AG04450 (cell line): Measurements from ENCODE around the gene CWF19L1. TPM values are rescaled to one million over a fixed set of nuclear protein-coding genes. Genes with fewer than 3 reads are reported as not detected.
"Not testable (repeated sequence)": the region's sequence is repeated elsewhere in the genome, so short reads cannot be mapped to it uniquely, and the experiment has no call there.

Experiments
- CTCF ChIA-PET: fragments of 300-600, 350-600 bp; formaldehyde crosslinking; extraction: SDS; loops from one replicate; lab custom pipeline; 2022; ENCODE audit warnings: antibody characterized with exemption, inconsistent platforms; lab: Charles Lee
- POLR2A ChIA-PET: fragments of 350-600 bp; formaldehyde crosslinking; extraction: SDS; loops from one replicate; lab custom pipeline; 2021; ENCODE audit warnings: antibody characterized with exemption, inconsistent platforms; lab: Yijun Ruan, JAX
- DNase-seq: peaks from one replicate; pipeline ENCODE4 v3.0.0-alpha.2; 2011; ENCODE audit warnings: low read depth, low spot score
- H3K27ac ChIP-seq: one replicate; pipeline ENCODE4 v1.5.1; 2012; ENCODE audit warnings: low read depth, low read length, control low read depth
- H3K27me3 ChIP-seq: one replicate; pipeline ENCODE4 v1.6.0; 2012; ENCODE audit warnings: low read length; ENCODE audit not compliant: control insufficient read depth, insufficient read depth
- H3K4me3 ChIP-seq: 2 replicates; pipeline ENCODE4 v1.5.1; 2011; ENCODE audit warnings: mild to moderate bottlenecking, low read depth, low read length, control low read depth
- H3K9me3 ChIP-seq: 2 replicates; pipeline ENCODE4 v1.5.1; 2012; ENCODE audit warnings: low read length; ENCODE audit not compliant: control insufficient read depth, insufficient read depth
- polyA plus RNA-seq: library from polyadenylated mRNA; depleted of rRNA; stranded (reverse); fragments of >200 nt; gene quantifications from 2 replicates; pipeline ENCODE4 v1.2.3, GENCODE V29; 2011
- TF ChIP-seq, protein P1 (sequence below): IDR thresholded peaks from 2 replicates; pipeline ENCODE4 v1.5.1; 2011; ENCODE audit warnings: low read depth, low read length, control low read depth, inconsistent platforms

Gene CWF19L1
- polyA plus RNA-seq, 1 experiment = 15.8 TPM

DNA sequence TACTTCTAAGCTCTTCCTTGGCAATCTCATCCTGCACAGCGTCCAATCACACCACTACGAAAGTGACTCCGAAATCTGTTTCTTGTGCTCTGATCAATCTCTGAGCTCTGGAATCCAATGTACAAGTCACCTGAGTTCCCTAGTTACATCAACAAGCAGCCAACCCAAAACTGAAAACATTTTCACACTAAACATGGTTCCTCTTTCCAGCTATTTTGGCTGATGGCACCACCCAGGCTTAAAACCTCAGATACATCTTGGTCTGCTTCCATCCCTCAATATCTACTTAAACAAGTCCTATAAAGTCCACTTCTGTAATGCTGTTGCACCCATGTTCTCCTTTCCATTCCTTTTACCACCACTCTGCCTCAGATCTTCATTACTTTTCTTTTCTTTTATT lies 15.5 kb upstream of the CWF19L1 start:
- TF ChIP-seq, protein P1, sequence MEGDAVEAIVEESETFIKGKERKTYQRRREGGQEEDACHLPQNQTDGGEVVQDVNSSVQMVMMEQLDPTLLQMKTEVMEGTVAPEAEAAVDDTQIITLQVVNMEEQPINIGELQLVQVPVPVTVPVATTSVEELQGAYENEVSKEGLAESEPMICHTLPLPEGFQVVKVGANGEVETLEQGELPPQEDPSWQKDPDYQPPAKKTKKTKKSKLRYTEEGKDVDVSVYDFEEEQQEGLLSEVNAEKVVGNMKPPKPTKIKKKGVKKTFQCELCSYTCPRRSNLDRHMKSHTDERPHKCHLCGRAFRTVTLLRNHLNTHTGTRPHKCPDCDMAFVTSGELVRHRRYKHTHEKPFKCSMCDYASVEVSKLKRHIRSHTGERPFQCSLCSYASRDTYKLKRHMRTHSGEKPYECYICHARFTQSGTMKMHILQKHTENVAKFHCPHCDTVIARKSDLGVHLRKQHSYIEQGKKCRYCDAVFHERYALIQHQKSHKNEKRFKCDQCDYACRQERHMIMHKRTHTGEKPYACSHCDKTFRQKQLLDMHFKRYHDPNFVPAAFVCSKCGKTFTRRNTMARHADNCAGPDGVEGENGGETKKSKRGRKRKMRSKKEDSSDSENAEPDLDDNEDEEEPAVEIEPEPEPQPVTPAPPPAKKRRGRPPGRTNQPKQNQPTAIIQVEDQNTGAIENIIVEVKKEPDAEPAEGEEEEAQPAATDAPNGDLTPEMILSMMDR = no peak
- H3K9me3 ChIP-seq = no peaks in the 10 kb centered on the region; the same call in 1 of the 2 replicates
- H3K27me3 ChIP-seq = no peaks in the 10 kb centered on the region
- no peak for DNase-seq
- H3K27ac ChIP-seq = no peak overlapping the region
- ChIA-PET CTCF (no interaction called here), POLR2A (no interaction called here)
- no peak overlapping the region for H3K4me3 ChIP-seq

DNA sequence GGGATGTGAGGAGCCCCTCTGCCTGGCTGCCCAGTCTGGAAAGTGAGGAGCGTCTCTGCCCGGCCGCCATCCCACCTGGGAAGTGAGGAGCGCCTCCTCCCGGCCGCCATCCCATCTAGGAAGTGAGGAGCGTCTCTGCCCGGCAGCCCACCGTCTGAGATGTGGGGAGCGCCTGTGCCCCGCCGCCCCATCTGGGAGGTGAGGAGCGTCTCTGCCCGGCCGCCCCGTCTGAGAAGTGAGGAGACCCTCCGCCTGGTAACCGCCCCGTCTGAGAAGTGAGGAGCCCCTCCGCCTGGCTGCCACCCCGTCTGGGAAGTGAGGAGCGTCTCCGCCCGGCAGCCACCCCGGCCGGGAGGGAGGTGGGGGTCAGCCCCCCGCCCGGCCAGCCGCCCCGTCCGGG lies 9.5 kb upstream of the CWF19L1 start:
- H3K27me3 ChIP-seq, DNase-seq, H3K27ac ChIP-seq, POLR2A ChIA-PET, H3K9me3 ChIP-seq, H3K4me3 ChIP-seq, CTCF ChIA-PET: not testable (repeated sequence)

DNA sequence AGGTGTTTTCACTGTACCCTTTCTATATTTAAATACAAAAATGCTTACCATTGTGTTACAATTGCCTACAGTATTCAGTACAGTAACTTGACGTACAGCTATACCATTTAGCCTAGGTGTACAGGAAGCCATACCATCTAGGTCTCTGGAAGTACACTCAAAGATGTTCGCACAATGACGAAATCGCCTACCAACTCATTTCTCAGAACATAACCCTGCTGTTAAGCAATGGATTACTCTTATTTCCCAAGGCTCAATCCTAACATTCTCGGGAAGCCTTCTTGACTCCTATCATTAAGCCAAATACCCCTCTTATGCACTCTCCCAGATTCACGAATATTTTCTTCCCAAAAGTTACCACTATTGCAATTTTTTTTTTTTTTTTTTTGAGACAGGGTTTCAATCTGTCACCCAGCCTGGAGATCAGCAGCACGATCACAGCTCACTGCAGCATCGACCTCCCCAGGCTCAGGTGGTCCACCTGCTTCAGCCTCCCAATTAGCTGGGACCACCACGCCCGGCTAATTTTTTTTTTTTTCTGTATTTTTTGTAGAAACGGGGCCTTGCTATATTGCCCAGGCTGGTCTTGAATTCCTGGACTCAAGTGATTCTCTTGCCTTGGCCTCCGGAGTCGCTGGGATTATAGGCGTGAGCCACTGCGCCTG lies 1.5 kb downstream of the CWF19L1 start:
- ChIA-PET POLR2A (no interaction called here), CTCF (no interaction called here)
- TF ChIP-seq, protein P1 = no peak
- Histone ChIP-seq H3K4me3 (peak overlapping the region; percentile 100; the same call in 1 of the 2 replicates), H3K27ac (no peak overlapping the region), H3K27me3 (no peaks in the 10 kb centered on the region), H3K9me3 (no peaks in the 10 kb centered on the region)
- no peak for DNase-seq

DNA sequence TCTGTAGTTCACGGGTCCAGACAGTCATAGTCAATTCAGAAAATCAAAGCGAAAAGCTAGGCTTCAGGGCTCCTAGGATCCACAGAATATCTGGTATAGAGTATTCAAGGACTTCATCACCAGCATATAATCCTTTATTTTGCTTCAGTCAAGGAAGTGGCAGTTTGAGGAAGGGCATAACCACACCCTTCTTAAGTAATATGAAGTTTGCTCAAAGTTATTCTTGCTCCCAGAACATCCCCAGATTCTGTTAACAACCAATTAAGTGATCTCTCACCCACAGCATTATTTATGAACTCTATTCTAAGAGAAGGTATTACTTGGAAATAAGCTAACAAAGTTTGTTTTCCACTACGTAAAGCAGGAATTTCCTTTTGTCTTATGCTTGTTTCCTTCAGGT lies 13.2 kb downstream of the CWF19L1 start:
- CTCF ChIA-PET = interaction anchor here (0.5 to 1.1 kb wide), 2 partner anchors 14 to 228 kb away, joined by 3 to 4 read pairs; no protein-coding TSS in a partner anchor
- H3K9me3 ChIP-seq = no peaks in the 10 kb centered on the region
- POLR2A ChIA-PET = interaction anchor here (0.6 kb wide), 1 partner anchor 15 kb away, joined by 6 read pairs; no protein-coding TSS in a partner anchor
- H3K27me3 ChIP-seq = no peaks in the 10 kb centered on the region
- H3K27ac ChIP-seq = no peak overlapping the region
- H3K4me3 ChIP-seq = no peak overlapping the region
- TF ChIP-seq, protein P1 = no peak
- no peak for DNase-seq

DNA sequence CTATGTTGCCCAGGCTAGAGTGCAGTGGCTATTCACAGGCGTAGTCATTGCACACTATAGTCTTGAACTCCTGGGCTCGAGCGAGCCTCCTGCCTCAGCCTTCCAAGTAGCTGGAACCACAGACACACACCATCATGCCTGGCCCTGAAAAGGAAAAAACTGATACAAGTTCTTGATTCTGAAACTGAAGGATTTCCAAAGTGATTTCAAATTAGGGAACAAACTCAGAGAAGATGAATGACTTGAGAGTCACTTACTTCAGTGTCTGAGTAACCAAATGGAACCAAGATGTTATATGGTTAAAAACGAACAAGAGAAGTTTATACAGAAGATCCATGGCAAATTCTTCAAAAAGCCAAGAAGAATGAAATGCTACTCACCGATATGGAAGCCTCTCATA lies 14.4 kb downstream of the CWF19L1 start:
- DNase-seq = no peak
- POLR2A ChIA-PET = no interaction called here

More for the DNA sequence above, 14.4 kb downstream of the CWF19L1 start:
- no peak overlapping the region for H3K4me3 ChIP-seq
- TF ChIP-seq, protein P1 = no peak
- H3K27ac ChIP-seq = no peak overlapping the region
- CTCF ChIA-PET = no interaction called here
- H3K27me3 ChIP-seq = no peaks in the 10 kb centered on the region
- no peaks in the 10 kb centered on the region for H3K9me3 ChIP-seq
